ENCODE data around the gene DKK1.

- TF ChIP-seq EZH2 (IDR thresholded peaks at IDR 0.05; ENCODE audit: insufficient read depth, low read length) (no peak), CTCF (IDR thresholded peaks at IDR 0.05; ENCODE audit: insufficient read depth, low read depth, low read length) (no peak)
Observed at GRCh38 chr10:52319926-52320325, 5.8 kb downstream of the DKK1 start.

Measured in astrocyte (in vitro differentiated cells and primary cell).